Tibial nerve (tissue), 4 donors: ENCODE results near the gene JCHAIN. TPM values are rescaled to one million over a fixed set of nuclear protein-coding genes. Genes with fewer than 3 reads are reported as not detected.

ENCODE experiments used
- DNase-seq, 2 donors: peaks; one replicate each; pipeline ENCODE4 v3.0.0-alpha.2; 2019; ENCODE audit warnings: low spot score in 2 of 2
- H3K27ac ChIP-seq, 4 donors: fragments of 200-600 bp; sonication (generic) in 3 of 4; one replicate each; pipeline ENCODE4 v1.5.1; 2017 to 2019; ENCODE audit warnings: mild to moderate bottlenecking in 1 of 4
- H3K27me3 ChIP-seq, 2 donors: fragments of 200-600 bp; sonication (generic) in 1 of 2; one replicate each; pipeline versions ENCODE4 v1.5.1 to v1.6.0; 2017 to 2019
- H3K36me3 ChIP-seq, 3 donors: fragments of 200-600 bp; sonication (generic); one replicate each; pipeline ENCODE4 v1.5.1; 2018 to 2019
- H3K4me1 ChIP-seq, 4 donors: fragments of 200-600 bp; sonication (generic) in 3 of 4; one replicate each; pipeline ENCODE4 v1.5.1; 2017 to 2019
- H3K4me3 ChIP-seq, 4 donors: fragments of 200-600 bp; sonication (generic) in 3 of 4; one replicate each; pipeline ENCODE4 v1.5.1; 2017 to 2019; ENCODE audit warnings: mild to moderate bottlenecking in 1 of 4, moderate library complexity in 1 of 4
- H3K9me3 ChIP-seq, 4 donors: fragments of 200-600 bp; sonication (generic) in 3 of 4; one replicate each; pipeline ENCODE4 v1.5.1; 2017 to 2019
- CTCF ChIP-seq, 5 experiments: fragments of 200-600 bp in 3 of 5; fragments of 450-650 bp in 2 of 5; sonication (generic) in 3 of 5; IDR thresholded peaks; one replicate each; pipeline ENCODE4 v1.5.1; 2016 to 2019; ENCODE audit warnings: antibody characterized with exemption in 5 of 5, mild to moderate bottlenecking in 3 of 5, moderate library complexity in 2 of 5
- EP300 ChIP-seq, 2 donors: sonication (generic); formaldehyde crosslinking; IDR thresholded peaks; one replicate each; pipeline ENCODE4 v1.6.1; 2017; ENCODE audit warnings: antibody characterized with exemption in 2 of 2, mild to moderate bottlenecking in 1 of 2
- POLR2A ChIP-seq, 2 donors: fragments of 450-650 bp; IDR thresholded peaks; one replicate each; pipeline ENCODE4 v1.6.1; 2017; ENCODE audit warnings: antibody characterized with exemption in 2 of 2, mild to moderate bottlenecking in 2 of 2, moderate library complexity in 2 of 2
- WGBS, 2 donors: methylation state at CpG; one replicate each; pipeline ENCODE4 v1.1.5; 2018; 5-methylcytosine and 5-hydroxymethylcytosine counted together
- total RNA-seq, 4 donors: library from RNA; depleted of rRNA; stranded (reverse); fragments of >200 nt; gene quantifications; one replicate each; pipeline ENCODE4 v1.1.0, GENCODE V29; 2016

The JCHAIN gene
- total RNA-seq, 4 donors from 2014 or later, result 3.1 to 17.4 (median 4.8) TPM

- 87% methylated on average over 7 of the region's 7 CpGs for WGBS, 2 donors
These were observed 46.5 kb upstream of the JCHAIN start for GRCh38 chr4:70712604-70713452.

GRCh38 chr4:70712150-70712549 is 45.8 kb upstream of the JCHAIN start:
- no peak overlapping the region for H3K4me3 ChIP-seq
- 36 to 52% methylated on average over 3 of the region's 3 CpGs for WGBS, 2 donors
- no peaks in the 10 kb centered on the region for H3K36me3 ChIP-seq
- no peak overlapping the region for H3K27ac ChIP-seq
- TF ChIP-seq EP300 (IDR thresholded peaks at IDR 0.05), result no peak
- TF ChIP-seq POLR2A (IDR thresholded peaks at IDR 0.05), result no peak
- TF ChIP-seq CTCF (IDR thresholded peaks at IDR 0.05), result no peak
- no peaks in the 10 kb centered on the region for H3K27me3 ChIP-seq
- H3K4me1 ChIP-seq, result peaks cover 0 to 15% (median 4%) of the 10 kb centered on the region in 4 donors
- no peaks in the 10 kb centered on the region for H3K9me3 ChIP-seq
- no peak for DNase-seq

More at GRCh38 chr4:70712604-70713452, 46.5 kb upstream of the JCHAIN start:
- no peak overlapping the region for H3K27ac ChIP-seq
- H3K27me3 ChIP-seq, result no peaks in the 10 kb centered on the region
- no peak overlapping the region for H3K4me3 ChIP-seq
- no peak for TF ChIP-seq CTCF (IDR thresholded peaks at IDR 0.05)
- no peaks in the 10 kb centered on the region for H3K9me3 ChIP-seq
- H3K36me3 ChIP-seq, result no peaks in the 10 kb centered on the region
- no peak for DNase-seq
- H3K4me1 ChIP-seq, result peaks cover 0 to 10% (median 3%) of the 10 kb centered on the region in 4 donors

- 60 to 69% methylated on average over 3 of the region's 3 CpGs for WGBS, 2 donors
- Histone ChIP-seq H3K36me3 (no peaks in the 10 kb centered on the region), H3K27ac (no peak overlapping the region), H3K27me3 (no peaks in the 10 kb centered on the region), H3K4me3 (no peak overlapping the region), H3K4me1 (peaks cover 0 to 20% (median 10%) of the 10 kb centered on the region in 4 donors), H3K9me3 (no peaks in the 10 kb centered on the region)
- TF ChIP-seq POLR2A (IDR thresholded peaks at IDR 0.05), result no peak
- no peak for TF ChIP-seq EP300 (IDR thresholded peaks at IDR 0.05)
- no peak for TF ChIP-seq CTCF (IDR thresholded peaks at IDR 0.05)
- no peak for DNase-seq
These were observed 45.3 kb upstream of the JCHAIN start for GRCh38 chr4:70711599-70711998.

- WGBS, 2 donors, result 68 to 78% methylated on average over 7 of the region's 7 CpGs
- Histone ChIP-seq H3K9me3 (no peaks in the 10 kb centered on the region), H3K4me3 (no peak overlapping the region), H3K4me1 (peaks cover 0 to 28% (median 14%) of the 10 kb centered on the region in 4 donors), H3K36me3 (no peaks in the 10 kb centered on the region), H3K27ac (no peak overlapping the region), H3K27me3 (no peaks in the 10 kb centered on the region)
- TF ChIP-seq EP300 (IDR thresholded peaks at IDR 0.05) (no peak), POLR2A (IDR thresholded peaks at IDR 0.05) (no peak), CTCF (IDR thresholded peaks at IDR 0.05) (no peak)
- DNase-seq, result no peak
These were observed 43.4 kb upstream of the JCHAIN start for GRCh38 chr4:70709611-70710205.

GRCh38 chr4:70706516-70706915 is 40.2 kb upstream of the JCHAIN start:
- WGBS, 2 donors, result 78 to 86% methylated on average over 1 of the region's 1 CpG
- peaks cover 0 to 30% (median 17%) of the 10 kb centered on the region in 4 donors for H3K4me1 ChIP-seq
- no peaks in the 10 kb centered on the region for H3K27me3 ChIP-seq
- no peaks in the 10 kb centered on the region for H3K36me3 ChIP-seq
- TF ChIP-seq EP300 (IDR thresholded peaks at IDR 0.05) (no peak), CTCF (IDR thresholded peaks at IDR 0.05) (no peak), POLR2A (IDR thresholded peaks at IDR 0.05) (no peak)
- H3K27ac ChIP-seq, result peak overlapping the region in 3 of 4 donors; percentile 55 to 95 (median 92)
- DNase-seq, result no peak
- peak overlapping the region in 3 of 4 donors; percentile 81 to 85 (median 83) for H3K4me3 ChIP-seq
- H3K9me3 ChIP-seq, result no peaks in the 10 kb centered on the region
